ENCODE data around the gene CCDC97. TPM values are rescaled to one million over a fixed set of nuclear protein-coding genes. Genes with fewer than 3 reads are reported as not detected.

The CCDC97 gene
- total and polyA plus RNA-seq, 5 donors: 12.2 to 22.2 (median 18.1) TPM

- Histone ChIP-seq H3K27me3 (ENCODE audit: control insufficient read depth, insufficient read depth) (no peaks in the 10 kb centered on the region), H3K4me3 (ENCODE audit: low read length) (no peak overlapping the region), H3K27ac (ENCODE audit: low read length) (peak overlapping the region; percentile 51), H3K4me1 (ENCODE audit: control insufficient read depth, insufficient read depth, low read length) (peaks cover 12% of the 10 kb centered on the region), H3K9me3 (ENCODE audit: control insufficient read depth, low read length) (no peaks in the 10 kb centered on the region)
- intact Hi-C loops (cut with DNase I): no loop called here
- DNase-seq: peak; percentile 77 to 92 (median 91)
- WGBS: 26% methylated on average over 33 of the region's 33 CpGs
- ATAC-seq: peak; percentile 58 to 60
These were observed 17.7 kb downstream of the CCDC97 start for GRCh38 chr19:41327576-41328156.

GRCh38 chr19:41328157-41328841 is 18.3 kb downstream of the CCDC97 start:
- intact Hi-C loops (cut with DNase I): no loop called here
- no peaks in the 10 kb centered on the region for H3K27me3 ChIP-seq (ENCODE audit: control insufficient read depth, insufficient read depth)
- H3K27ac ChIP-seq (ENCODE audit: low read length): peak overlapping the region; percentile 16

DNA sequence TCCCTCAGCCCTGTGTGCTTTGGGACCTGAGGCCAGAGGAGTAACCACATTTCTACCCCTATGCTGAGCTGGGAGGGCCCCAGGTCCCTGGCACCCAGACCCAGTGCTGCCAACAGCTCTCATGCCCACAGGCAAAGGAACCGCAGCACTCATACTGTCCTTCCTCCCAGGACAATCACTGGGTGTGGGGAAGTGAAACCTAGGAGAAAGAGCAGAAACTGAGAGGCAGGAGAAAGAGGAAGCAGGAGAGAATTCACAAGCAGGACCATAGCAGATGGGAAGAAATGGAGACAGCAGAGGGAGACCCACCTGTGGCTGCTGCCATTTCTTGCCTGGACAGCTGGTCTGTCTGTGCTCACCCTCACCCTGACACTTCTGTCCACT is 18.9 kb downstream of the CCDC97 start:
- peak in 2 of 3 donors; percentile 63 to 67 for DNase-seq
- Histone ChIP-seq H3K4me3 (ENCODE audit: low read length) (no peak overlapping the region), H3K27ac (ENCODE audit: low read length) (peak overlapping the region; percentile 16), H3K4me1 (ENCODE audit: control insufficient read depth, insufficient read depth, low read length) (peaks cover 10% of the 10 kb centered on the region), H3K9me3 (ENCODE audit: control insufficient read depth, low read length) (no peaks in the 10 kb centered on the region), H3K27me3 (ENCODE audit: control insufficient read depth, insufficient read depth) (no peaks in the 10 kb centered on the region)
- 52% methylated on average over 1 of the region's 1 CpG for WGBS
- ATAC-seq: no peak
- intact Hi-C loops (cut with DNase I): no loop called here

More at GRCh38 chr19:41328157-41328841, 18.3 kb downstream of the CCDC97 start:
- DNase-seq (peak in 2 of 3 donors; percentile 67 to 68), ATAC-seq (peak in 1 of 2 donors; percentile 1)
- Histone ChIP-seq H3K4me1 (ENCODE audit: control insufficient read depth, insufficient read depth, low read length) (peaks cover 10% of the 10 kb centered on the region), H3K9me3 (ENCODE audit: control insufficient read depth, low read length) (no peaks in the 10 kb centered on the region), H3K4me3 (ENCODE audit: low read length) (no peak overlapping the region)
- 46% methylated on average over 22 of the region's 22 CpGs for WGBS

- Histone ChIP-seq H3K27ac (ENCODE audit: low read length) (no peak overlapping the region), H3K4me3 (ENCODE audit: low read length) (no peak overlapping the region), H3K9me3 (ENCODE audit: control insufficient read depth, low read length) (no peaks in the 10 kb centered on the region), H3K27me3 (ENCODE audit: control insufficient read depth, insufficient read depth) (no peaks in the 10 kb centered on the region), H3K4me1 (ENCODE audit: control insufficient read depth, insufficient read depth, low read length) (peaks cover 5% of the 10 kb centered on the region)
- DNase-seq: no peak
- intact Hi-C loops (cut with DNase I): no loop called here
- no peak for ATAC-seq
- WGBS: 86% methylated on average over 4 of the region's 4 CpGs
These were observed 20.5 kb downstream of the CCDC97 start for GRCh38 chr19:41330481-41330880.

DNA sequence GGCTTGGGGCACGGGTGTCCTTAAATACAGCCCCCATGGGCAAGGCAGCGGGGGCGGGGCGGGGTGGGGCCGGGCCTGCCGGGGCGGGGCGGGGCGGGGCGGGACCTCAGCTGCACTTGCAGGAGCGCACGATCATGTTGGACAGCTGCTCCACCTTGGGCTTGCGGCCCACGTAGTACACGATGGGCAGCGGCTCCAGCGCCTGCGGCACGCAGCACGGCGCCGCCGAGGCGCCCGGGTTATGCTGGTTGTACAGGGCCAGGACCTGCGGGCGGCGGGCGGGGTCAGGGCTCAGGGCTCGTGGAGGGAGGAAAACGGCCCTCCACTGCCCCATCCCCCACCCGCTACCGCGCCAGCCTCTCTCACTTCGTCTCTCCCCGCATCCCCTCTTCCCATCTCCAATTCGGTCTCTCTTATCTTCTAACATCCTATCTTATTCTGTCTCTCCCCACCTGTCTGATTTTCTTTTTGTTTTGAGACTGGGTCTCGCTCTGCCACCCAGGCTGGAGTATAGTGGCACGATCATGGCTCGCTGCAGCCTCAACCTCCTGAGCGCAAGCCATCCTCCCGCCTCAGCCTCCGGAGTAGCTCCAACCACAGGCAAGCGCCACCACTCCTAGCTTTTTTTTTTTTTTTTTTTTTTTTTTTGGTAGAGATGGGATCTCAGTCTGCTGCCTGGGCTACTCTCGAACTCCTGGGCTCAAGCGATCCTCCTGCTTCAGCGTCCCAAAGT is 21.1 kb downstream of the CCDC97 start:
- no peaks in the 10 kb centered on the region for H3K27me3 ChIP-seq (ENCODE audit: control insufficient read depth, insufficient read depth)
- WGBS: 75% methylated on average over 47 of the region's 47 CpGs
- H3K4me3 ChIP-seq (ENCODE audit: low read length): no peak overlapping the region
- peaks cover 4% of the 10 kb centered on the region for H3K4me1 ChIP-seq (ENCODE audit: control insufficient read depth, insufficient read depth, low read length)
- no peak overlapping the region for H3K27ac ChIP-seq (ENCODE audit: low read length)
- ATAC-seq: no peak
- intact Hi-C loops (cut with DNase I): no loop called here
- H3K9me3 ChIP-seq (ENCODE audit: control insufficient read depth, low read length): no peaks in the 10 kb centered on the region
- peak in 2 of 3 donors; percentile 45 to 58 for DNase-seq

- no peak for ATAC-seq
- intact Hi-C loops (cut with DNase I): no loop called here
- 92% methylated on average over 16 of the region's 16 CpGs for WGBS
- H3K9me3 ChIP-seq (ENCODE audit: control insufficient read depth, low read length): no peaks in the 10 kb centered on the region
- H3K4me1 ChIP-seq (ENCODE audit: control insufficient read depth, insufficient read depth, low read length): no peaks in the 10 kb centered on the region
- no peaks in the 10 kb centered on the region for H3K27me3 ChIP-seq (ENCODE audit: control insufficient read depth, insufficient read depth)
- H3K4me3 ChIP-seq (ENCODE audit: low read length): no peak overlapping the region
- DNase-seq: peak in 1 of 3 donors; percentile 41
- no peak overlapping the region for H3K27ac ChIP-seq (ENCODE audit: low read length)
These were observed 22.0 kb downstream of the CCDC97 start for GRCh38 chr19:41332000-41332399.

DNA sequence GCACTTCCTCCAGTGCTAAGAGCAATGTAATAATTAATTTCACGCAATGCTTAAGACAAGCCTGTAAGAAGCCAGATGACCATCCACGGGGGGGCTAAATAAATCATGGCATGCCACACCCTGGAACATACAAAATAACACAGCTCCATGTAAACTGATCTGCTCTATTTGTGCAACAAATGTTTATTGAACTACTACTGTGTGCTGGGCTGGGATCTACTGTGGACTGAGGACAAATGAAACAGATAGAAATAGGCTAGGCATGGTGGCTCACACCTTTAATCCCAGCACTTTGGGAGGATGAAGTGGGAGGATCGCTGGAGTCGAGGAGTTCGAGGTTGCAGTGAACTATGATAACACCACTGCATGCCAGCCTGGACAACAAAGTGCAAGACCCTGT is 22.5 kb downstream of the CCDC97 start:
- ATAC-seq (no peak), DNase-seq (no peak)
- intact Hi-C loops (cut with DNase I): no loop called here
- H3K4me3 ChIP-seq (ENCODE audit: low read length): no peak overlapping the region
- no peaks in the 10 kb centered on the region for H3K9me3 ChIP-seq (ENCODE audit: control insufficient read depth, low read length)
- 91% methylated on average over 5 of the region's 5 CpGs for WGBS
- H3K27ac ChIP-seq (ENCODE audit: low read length): no peak overlapping the region
- H3K4me1 ChIP-seq (ENCODE audit: control insufficient read depth, insufficient read depth, low read length): no peaks in the 10 kb centered on the region
- H3K27me3 ChIP-seq (ENCODE audit: control insufficient read depth, insufficient read depth): no peaks in the 10 kb centered on the region

DNA sequence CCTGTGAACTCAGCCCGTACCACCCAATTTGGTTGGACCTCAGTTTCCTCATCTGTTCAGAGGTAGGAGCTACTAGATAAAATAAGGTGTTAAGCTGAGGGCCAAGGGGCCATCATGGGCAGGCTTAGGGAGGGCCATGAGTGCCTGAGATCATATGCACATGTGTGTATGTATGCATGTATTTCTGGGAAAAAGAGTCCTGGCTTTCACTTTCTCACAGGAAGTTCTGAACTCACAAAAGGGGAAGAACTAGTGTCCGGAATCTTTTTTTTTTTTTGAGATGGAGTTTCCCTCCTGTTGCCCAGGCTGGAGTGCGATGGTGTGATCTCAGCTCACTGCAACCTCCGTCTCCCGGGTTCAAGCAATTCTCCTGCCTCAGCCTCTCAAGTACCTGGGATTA is 24.8 kb downstream of the CCDC97 start:
- WGBS: 61% methylated on average over 5 of the region's 5 CpGs
- DNase-seq (no peak), ATAC-seq (peak in 1 of 2 donors; percentile 54)
- no peaks in the 10 kb centered on the region for H3K4me1 ChIP-seq (ENCODE audit: control insufficient read depth, insufficient read depth, low read length)
- H3K27me3 ChIP-seq (ENCODE audit: control insufficient read depth, insufficient read depth): no peaks in the 10 kb centered on the region
- H3K9me3 ChIP-seq (ENCODE audit: control insufficient read depth, low read length): no peaks in the 10 kb centered on the region
- H3K4me3 ChIP-seq (ENCODE audit: low read length): no peak overlapping the region
- intact Hi-C loops (cut with DNase I): no loop called here
- peak overlapping the region; percentile 13 for H3K27ac ChIP-seq (ENCODE audit: low read length)

DNA sequence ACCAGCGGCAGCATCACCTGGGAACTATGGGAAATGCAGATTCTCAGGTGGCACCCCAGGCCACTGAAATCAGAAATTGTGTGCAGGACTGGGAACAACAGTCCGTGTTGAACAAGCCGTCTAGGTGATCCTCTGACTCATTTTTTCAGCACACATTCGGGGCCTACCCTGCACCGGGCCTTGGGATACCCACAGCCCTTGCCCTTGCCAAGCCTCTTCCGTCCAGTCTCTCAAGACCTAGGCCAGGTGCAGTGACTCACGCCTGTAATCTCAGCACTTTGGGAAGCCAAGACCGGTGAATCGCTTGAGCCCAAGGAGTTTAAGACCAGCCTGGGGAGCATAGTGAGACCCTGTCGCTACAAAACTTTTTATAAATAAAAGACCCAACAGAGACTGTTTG is 25.5 kb downstream of the CCDC97 start:
- no peak overlapping the region for H3K27ac ChIP-seq (ENCODE audit: low read length)
- no peak for ATAC-seq
- WGBS: 94% methylated on average over 10 of the region's 10 CpGs

DNA sequence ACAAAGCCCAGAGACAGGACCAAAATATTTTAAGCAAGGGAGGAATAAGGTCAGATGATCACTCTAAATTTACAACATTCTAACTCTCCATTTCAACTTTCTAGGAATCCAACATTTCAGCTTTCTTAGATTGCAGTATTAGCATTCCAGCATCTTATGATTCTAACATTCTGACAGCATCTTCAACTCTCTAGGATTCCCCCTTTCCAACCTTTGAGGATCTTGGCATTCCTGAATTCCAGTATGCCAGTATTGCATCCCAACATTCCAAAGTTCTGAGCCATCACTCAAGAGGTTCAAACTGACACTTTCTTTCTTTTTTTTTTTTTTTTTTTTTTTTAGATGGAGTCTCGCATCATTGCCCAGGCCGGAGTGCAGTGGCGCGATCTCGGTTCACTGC is 30.0 kb downstream of the CCDC97 start:
- H3K27me3 ChIP-seq (ENCODE audit: control insufficient read depth, insufficient read depth): no peaks in the 10 kb centered on the region
- H3K9me3 ChIP-seq (ENCODE audit: control insufficient read depth, low read length): no peaks in the 10 kb centered on the region
- H3K4me1 ChIP-seq (ENCODE audit: control insufficient read depth, insufficient read depth, low read length): no peaks in the 10 kb centered on the region
- intact Hi-C loops (cut with DNase I): no loop called here
- no peak for ATAC-seq
- WGBS: 93% methylated on average over 5 of the region's 5 CpGs
- H3K27ac ChIP-seq (ENCODE audit: low read length): no peak overlapping the region
- no peak overlapping the region for H3K4me3 ChIP-seq (ENCODE audit: low read length)
- no peak for DNase-seq

More for the DNA sequence above, 25.5 kb downstream of the CCDC97 start:
- DNase-seq: no peak
- Histone ChIP-seq H3K27me3 (ENCODE audit: control insufficient read depth, insufficient read depth) (no peaks in the 10 kb centered on the region), H3K9me3 (ENCODE audit: control insufficient read depth, low read length) (no peaks in the 10 kb centered on the region), H3K4me3 (ENCODE audit: low read length) (no peak overlapping the region), H3K4me1 (ENCODE audit: control insufficient read depth, insufficient read depth, low read length) (no peaks in the 10 kb centered on the region)
- intact Hi-C loops (cut with DNase I): no loop called here

Measured in right cardiac atrium (tissue), 5 donors.